Suppressor macrophage treated with lipopolysaccharide for 1 hour (primary cell): ENCODE data around the gene SELENOF.
"Not testable (repeated sequence)": the region's sequence is repeated elsewhere in the genome, so short reads cannot be mapped to it uniquely, and the experiment has no call there.

Source experiments
- DNase-seq, 3 donors: peaks; one replicate each; pipeline ENCODE4 v3.0.0-alpha.2; 2020 to 2022

The SELENOF gene

DNA sequence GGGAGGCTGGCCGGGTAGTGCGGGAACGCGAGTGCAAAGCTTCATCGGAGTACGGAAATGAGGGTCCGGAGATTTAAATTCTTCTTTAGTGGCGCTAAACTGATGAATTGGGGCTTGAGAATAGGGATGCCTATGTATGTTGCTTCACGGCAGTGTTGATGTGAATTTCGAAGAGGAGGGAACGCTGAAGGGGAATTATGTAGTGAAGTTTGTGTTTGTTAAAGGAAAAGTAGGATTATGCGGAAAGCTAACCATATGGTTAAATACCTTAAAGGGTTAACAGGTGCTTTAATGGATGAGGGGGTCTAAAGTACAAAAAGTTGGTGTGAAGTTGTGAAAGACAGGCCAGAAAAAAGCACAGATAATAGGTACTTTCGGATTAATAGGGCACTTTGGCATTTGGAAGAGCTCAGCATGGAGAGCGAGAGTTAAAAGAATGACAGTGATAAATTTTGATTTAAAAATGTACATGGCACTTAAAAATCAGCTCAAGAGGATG is 1.9 kb upstream of the SELENOF start:
- no peak for DNase-seq

DNA sequence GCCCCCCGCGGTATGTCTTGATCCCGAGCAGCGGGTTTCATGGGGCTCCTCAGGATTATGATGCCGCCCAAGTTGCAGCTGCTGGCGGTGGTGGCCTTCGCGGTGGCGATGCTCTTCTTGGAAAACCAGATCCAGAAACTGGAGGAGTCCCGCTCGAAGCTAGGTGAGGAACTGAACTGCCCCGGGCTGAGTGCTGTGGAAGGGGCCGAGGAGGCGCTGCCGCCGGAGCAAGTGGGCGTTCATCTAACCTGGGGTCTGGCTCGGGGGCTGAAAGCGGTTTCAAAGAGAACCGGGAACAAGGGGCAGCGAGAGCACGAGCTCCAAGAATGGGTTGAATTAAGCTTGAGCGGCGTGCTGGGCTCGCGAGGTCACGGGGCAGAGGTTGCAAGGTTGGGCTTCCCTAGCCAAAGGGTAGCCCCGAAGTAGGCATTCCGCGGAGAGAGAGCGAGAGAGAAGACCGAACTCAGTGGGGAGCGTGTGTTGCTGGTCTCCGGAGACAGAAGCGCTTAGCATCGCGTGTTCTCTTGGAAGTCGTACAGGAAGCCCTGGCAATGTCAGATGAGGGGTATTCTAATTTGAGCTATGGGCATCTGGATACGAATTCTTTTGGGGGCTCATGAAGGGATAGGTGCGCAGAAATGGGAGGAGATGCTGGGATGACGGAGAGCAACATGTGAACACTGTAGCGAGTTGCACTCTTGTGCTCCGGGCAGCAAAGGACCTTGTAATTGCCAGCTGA is 1.2 kb upstream of the SELENOF start:
- peak; percentile 71 to 78 (median 73) for DNase-seq

DNA sequence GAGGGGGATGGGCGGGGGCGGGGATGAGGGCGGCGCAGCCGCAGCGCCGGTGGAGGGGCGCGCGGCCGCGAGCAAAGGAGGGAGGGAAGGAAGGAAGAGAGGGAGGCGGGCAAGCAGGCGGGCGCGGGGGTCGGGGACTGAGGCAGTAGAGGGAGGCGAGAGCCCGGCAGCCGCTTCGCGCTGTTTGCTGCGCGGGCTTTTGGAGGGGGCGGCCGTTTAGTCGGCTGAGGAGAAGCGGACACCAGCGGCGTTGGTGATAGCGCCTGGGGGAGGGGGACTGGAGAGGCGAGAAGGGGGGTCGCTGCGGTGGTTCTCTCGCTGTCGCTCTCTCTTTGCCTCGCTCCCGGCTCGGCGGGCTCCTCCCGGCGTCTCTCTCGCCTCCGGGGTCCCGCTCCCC is 673 bp upstream of the SELENOF start, which contains the start of gene HS2ST1:
Gene HS2ST1 (plus strand): TSS at position 35 of the 397 bp plus-strand sequence.
- no peak for DNase-seq

DNA sequence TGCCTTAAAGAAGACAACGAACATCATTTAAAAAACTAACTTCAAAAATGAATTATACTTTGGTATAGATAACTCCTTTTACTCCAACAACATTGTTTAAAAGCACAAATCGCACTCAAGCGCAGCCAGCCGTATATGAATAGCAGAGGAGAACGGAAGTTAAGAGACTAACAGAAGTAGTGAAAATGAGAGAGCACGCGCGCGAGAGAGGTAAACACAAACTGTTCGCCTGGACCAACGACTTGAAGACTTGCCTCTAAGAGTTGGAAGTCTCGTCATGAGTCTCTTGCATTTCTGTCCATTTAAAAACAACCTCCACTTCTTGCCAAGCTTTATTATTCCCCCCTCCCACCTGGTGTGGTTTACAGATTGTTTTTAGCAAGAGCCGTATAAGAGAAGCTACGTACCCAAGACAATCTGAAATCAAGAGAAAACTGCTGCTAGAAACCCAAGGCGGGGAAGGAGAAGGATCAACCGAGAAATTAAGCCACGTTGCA is 479 bp downstream of the SELENOF start:
- peak; percentile 54 to 58 (median 56) for DNase-seq

DNA sequence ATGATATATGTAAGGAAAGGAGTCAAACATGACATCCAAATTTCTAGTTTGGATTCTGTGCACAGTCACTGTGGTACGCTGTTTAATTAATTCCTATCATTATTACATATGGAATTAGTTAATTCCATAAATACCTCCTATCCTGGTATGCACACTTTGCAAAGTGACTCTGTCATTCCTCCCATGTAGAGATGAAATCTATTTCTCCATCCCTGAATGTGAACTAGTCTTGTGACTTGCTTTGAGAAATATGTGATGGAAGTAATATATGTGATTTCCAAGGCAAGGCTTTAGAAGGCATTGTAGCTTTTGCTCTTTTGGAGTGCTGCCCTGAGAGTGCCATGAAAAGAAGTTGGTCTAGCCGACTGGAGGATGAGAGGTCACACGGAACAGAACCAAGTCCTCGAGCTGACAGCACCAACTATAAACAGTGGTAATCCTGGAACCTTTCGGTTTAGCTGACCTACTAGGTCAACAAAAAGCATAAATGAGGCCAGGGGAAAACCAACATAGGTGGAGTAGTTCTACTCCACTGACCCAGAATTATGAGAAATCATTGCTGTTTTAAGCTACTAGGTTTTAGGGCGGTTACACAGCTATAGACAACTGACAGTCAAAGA is 1.5 kb downstream of the SELENOF start:
- DNase-seq, result no peak

DNA sequence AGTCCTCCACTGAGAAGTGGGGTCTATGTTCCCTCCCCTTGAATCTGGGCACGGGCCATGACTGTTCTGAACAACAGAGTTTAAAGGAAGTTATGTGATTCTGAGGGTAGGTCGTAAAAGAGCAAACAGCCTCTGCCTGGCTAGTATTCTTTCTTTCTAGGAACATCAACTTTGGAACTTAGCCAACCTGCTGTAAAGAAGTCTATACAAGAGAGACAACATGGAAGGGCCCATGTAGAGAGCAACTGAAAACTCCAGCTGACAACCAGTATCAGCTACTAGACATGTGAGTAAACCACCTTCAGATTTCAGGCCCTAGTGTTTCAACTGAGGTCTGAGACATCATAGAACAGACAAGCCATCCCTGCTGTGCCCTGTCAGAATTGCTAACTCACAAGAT is 7.5 kb downstream of the SELENOF start:
- no peak for DNase-seq

DNA sequence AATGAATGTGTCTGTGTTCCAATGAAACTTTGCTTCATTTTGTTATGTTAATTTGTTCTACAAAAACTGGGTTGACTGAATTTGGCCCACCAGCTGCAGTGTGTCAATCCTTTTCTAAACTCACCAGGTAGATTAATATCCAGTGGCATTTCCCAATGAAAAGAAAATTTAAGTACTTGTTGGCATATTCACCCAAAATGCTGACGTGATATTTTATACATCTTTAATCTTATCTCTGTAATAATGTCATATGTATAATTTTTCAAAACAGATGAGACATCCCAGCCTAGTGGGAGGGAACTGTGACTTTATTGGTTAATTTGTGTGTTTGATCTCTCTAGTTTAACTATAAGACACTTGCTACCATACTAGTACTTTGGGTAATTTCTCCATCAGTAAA is 8.1 kb downstream of the SELENOF start:
- no peak for DNase-seq

DNA sequence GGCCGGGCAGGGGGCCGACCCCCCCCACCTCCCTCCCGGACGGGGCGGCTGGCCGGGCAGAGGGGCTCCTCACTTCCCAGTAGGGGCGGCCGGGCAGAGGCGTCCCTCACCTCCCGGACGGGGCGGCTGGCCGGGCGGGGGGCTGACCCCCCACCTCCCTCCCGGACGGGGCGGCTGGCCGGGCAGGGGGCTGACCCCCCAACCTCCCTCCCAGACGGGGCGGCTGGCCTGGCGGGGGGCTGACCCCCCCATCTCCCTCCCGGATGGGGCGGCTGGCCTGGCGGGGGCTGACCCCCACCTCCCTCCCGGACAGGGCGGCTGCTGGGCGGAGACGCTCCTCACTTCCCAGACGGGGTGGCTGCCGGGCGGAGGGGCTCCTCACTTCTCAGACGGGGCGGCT is 14.5 kb downstream of the SELENOF start:
- DNase-seq, result not testable (repeated sequence)

DNA sequence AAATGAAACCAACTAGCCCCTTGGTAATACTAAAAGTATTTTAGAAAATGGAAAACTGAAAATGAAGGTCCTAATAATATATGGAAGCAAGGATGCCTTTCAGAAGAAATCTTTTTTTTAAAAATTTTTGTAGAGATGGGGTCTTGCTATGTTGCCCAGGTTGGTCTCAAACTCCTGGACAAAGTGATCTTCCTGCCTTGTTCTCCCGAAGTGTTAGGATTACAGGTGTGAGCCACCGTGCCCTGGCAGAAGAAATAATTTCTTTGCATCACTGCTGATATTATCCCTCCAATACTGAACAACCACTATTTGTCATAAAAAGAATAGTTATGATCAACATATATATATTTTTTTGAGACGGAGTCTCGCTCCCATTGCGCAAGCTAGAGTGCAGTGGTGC is 25.6 kb downstream of the SELENOF start:
- DNase-seq, result no peak

DNA sequence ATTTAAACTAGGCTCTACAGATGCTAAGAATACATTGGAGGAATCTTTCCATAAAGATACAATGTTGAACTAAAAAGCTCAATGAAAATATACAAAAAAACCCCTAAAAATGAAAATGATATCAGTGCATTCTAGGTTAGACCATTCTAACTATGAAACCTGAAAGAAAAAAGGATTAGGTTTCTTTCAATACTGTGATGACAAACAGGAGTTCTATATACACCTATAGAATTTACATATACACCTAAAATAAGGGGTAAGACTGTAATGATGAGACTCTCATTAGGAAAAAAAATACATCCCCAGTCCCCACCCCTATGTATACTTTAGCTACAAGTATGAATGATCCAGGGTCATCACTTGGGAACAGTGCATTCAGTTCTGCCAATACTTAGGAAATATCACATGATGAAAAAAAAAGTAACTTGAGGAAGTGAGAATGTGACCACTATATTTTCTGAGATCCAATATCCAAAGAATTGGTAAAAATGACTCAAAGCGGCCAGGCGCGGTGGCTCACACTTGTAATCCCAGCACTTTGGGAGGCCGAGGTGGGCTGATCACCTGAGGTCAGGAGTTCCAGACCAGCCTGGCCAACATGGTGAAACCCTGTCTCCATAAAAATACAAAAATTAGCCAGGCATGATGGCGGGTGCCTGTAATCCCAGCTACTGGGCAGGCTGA is 26.3 kb downstream of the SELENOF start:
- DNase-seq, result no peak

DNA sequence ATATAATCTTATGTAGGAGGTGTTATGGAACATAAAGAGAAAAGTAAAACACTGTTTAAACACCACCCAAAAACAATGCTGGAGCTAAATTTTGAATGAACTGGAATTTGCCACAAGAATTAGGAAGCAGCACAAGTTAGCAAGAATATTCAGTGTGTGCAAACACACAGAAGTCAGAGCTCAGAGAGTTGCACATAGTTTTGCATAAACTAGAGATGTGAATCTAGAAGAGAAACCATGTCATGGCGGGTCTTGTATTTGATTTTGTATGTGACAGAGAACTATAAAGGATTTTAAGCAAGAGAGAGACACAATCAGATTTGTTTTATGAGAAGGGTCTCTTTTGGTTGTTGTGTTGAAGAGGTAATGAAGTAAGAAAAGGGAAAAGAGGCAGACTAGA is 38.2 kb downstream of the SELENOF start:
- no peak for DNase-seq

DNA sequence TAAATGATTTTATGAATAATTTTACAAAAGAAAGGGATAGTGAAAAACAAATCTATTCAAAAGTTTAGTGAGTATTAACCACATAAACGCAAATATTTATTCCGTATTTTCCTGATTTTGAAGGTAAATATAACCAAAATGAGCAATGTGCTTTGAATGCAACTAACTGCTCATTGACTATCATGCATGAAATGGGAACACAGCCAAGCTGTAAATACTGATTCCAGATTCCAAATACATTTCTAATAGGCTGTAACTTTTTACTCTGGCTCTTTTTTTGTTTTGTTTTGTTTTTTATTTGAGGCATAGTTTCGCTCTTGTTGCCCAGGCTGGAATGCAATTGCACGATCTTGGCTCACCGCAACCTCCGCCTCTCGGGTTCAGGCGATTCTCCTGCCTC is 41.8 kb downstream of the SELENOF start:
- DNase-seq, result no peak

DNA sequence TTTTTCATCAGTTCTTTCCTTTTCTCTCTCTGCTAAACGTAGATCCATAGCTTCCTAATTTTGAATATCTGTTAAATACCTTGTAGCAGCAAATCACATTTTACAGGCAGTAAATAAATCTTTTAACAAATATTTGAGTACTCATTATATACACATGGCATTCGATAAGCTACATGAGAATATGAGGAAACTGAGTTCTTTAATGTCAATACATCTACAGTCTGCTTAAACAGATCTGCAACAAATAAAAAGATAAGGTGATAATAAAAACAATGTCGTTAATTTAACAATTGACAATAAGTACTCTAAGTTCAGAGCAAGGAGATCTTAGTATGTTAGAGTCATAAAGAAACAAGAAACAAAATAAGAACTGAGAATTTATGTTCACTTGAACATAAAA is 42.9 kb downstream of the SELENOF start:
- DNase-seq, result no peak

DNA sequence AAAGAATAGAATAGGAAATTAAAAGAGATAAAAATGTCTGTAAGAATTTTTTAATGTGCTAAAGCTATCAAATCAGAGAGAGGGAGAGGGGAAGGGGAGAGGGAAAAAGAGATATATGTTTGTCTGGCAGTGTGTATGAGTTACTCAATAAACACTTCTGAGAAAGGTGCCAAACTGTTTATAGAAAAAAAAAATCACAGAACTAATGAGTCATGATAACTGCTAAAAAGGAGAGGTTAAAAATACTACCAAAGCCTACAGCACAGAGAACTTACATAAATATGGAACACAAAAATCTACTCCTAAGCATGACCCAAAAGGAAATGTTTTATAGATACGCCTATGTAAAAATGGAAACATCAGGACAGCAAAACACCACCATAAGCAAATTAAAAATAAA is 45.4 kb downstream of the SELENOF start:
- DNase-seq, result no peak

DNA sequence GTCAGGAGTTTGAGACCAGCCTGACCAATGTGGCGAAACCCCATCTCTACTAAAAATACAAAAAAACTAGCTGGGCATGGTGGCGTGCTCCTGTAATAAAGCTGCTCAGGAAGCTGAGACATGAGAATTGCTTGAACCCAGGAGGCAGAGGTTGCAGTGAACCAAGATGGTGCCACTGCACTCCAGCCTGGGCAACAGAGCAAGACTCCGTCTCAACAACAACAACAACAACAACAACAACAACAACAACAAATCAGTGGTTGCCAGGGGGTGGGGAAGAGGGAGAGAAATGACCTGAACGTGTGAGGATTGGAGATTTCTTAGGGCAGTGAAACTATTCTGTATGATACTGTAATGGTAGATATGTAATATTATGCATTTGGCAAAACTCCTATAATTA is 46.6 kb downstream of the SELENOF start:
- DNase-seq, result not testable (repeated sequence)

DNA sequence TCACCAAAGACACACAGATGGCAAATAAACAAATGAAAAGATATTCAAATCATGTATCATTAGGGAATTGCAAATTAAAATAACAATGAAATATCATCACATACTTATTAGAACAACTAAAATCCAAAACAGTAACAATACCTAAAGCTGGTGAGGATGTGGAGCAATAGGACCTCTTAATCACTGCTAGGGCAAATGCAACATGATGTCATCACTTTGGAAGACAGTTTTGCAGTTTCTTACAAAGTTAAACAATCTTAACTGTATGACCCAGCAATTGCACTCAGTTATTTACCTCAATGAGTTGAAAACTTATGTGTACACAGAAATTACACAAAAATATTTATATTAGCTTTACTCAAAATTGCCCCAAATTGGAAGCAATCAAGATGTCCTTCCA is 47.3 kb downstream of the SELENOF start:
- peak; percentile 6 to 59 (median 53) for DNase-seq

DNA sequence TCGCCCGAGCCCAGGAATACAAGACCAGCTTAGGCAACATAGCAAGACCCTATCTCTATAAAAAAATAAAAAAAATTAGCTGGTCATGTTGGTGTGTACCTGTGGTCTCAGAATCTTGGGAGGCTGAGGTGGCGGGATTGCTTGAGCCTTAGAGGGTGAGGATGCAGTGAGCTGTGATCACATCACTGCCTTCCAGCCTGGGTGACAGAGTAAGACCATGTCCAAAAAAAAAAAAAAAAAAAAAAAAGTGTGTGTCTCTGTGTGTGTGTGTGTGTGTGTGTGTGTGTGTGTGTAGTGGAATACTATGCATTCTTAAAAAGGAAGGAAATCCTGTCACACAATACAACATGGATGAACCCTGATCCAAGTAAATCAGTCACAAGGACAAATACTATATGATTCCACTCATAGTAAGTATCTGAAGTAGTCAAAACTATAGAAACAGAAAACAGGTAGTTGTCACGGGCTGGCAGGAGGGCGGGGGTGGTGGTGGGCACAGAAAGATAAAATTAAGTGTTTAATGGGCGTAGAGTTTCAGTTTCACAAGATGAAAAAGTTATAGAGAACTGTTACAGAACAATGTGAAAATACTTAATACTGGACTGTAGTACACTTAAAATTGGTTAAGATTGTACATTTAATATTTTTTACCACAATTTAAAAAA is 47.8 kb downstream of the SELENOF start:
- DNase-seq, result peak in 1 of 3 donors; percentile 1

DNA sequence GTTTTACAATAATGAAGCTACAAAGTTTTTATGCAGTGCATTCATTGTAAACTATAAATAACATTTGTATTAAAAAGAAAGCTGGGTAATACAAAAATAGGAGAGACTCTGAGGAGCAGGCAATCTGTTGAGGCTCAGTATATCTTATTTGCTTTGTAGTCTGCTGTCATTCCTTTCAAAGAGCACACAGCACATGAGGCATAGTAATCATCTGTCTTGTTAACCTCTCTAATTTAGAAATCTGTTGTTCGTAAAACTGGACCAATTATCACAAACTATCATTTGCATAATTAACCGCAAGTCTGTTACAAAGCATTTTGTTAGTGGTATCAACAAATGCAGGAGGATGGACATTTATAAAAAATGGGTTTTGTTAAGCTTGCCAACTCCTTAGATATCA is 51.0 kb downstream of the SELENOF start:
- DNase-seq, result no peak

DNA sequence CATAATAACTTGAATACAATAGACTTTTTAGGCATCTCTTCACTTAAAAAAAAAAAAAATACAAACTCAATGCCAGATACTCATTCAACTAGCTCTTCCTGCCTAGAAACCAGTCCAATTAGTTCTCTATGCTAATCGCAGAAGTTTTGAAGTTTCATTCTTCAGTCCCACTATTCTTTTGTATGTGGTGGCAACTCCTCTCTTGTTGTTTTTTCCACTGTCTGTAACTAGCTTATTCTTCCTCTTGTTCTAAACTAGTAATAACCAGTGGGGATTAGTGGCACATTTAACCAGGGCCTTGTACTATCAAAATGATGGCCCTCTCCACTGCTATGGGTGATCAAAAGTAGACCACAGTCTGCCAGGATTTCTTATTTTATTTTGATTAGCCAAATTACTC is 52.5 kb downstream of the SELENOF start:
- DNase-seq, result no peak

DNA sequence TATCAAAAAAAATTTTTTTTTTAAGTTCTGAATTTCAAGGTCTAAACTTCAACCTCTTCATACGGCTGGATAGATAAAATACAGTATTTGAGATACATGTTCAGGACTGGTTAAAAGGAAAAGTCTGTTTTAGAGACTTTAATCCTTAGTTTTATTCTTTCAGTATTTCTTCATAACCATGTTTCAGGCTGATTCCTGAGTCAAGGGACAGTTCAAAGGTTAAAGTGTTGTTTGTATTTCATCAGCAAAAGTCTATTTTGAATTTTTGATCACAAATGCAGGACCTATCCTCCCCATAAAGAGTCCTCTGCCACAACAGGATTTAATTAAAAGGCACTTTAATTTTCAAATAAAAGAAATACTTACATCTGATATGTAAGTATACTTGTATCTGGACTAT is 53.5 kb downstream of the SELENOF start:
- no peak for DNase-seq

DNA sequence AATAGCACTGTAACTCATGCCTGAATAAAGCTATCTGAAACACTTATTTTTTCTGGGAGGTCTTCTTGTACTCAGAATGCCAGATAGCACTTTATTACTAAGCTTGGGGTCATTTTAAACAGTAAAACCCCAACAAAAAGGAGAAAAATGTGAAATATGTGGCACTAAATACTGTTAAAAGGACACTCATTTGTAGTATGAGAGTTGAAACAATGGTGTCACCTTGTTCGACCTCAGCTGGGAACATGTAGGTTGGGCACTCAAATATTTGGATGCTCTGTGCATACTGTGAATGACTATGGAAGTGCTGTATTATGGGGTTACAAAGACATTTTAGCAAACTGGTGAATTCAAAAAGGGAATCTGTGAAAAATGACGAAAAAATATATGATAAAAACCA is 53.9 kb downstream of the SELENOF start:
- DNase-seq, result no peak

DNA sequence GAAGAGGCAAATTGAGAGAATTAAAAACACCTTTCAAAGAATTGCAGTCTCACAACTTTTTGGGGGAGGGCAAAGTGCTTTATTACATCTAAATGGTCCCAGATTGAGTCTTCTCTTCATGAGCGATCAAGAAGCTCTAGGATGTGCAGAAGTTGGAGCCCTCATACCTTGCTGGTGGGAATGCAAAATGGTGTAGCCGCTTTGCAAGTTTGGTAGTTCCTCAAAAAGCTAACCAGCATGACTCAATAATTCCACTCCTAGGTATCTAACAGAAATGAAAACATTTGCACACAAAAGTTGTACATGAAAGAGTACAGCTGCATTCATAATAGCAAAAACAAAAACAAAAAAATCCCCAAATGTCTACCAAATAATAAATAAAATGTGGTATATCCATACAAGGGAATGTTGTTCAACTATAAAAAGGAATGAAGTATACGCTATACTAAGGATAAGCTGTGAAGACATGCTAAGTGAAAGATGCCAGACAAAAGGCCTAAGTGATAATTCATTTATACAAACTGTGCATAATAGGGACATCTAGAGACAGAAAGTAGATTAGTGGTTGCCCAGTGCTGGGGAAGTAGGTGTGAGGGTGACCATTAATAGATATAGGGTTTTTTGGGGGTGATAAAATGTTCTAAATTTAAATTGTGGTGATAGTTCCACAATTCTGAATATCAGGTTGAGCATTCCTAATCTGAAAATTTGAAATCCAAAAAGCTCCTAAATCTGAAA is 55.2 kb downstream of the SELENOF start:
- DNase-seq, result no peak
